Sigmoid colon (tissue), 3 donors: ENCODE results near the gene PAPPA.

Source experiments
- POLR2A ChIP-seq, 2 donors: fragments of 450-650 bp; IDR thresholded peaks; one replicate each; pipeline ENCODE4 v1.6.1; 2016; ENCODE audit warnings: antibody characterized with exemption in 2 of 2, mild to moderate bottlenecking in 2 of 2, moderate library complexity in 2 of 2
- TF ChIP-seq, protein P1 (sequence below), 4 experiments: fragments of 450-650 bp in 3 of 4; fragments of 200-600 bp in 1 of 4; IDR thresholded peaks; one replicate each; pipeline ENCODE4 v1.5.1; 2016 to 2019; ENCODE audit warnings: antibody characterized with exemption in 4 of 4, mild to moderate bottlenecking in 3 of 4, moderate library complexity in 2 of 4

GRCh38 chr9:116383936-116384335, 230.3 kb downstream of the PAPPA start:
- no peak for TF ChIP-seq POLR2A (IDR thresholded peaks at IDR 0.05)
- TF ChIP-seq, protein P1, sequence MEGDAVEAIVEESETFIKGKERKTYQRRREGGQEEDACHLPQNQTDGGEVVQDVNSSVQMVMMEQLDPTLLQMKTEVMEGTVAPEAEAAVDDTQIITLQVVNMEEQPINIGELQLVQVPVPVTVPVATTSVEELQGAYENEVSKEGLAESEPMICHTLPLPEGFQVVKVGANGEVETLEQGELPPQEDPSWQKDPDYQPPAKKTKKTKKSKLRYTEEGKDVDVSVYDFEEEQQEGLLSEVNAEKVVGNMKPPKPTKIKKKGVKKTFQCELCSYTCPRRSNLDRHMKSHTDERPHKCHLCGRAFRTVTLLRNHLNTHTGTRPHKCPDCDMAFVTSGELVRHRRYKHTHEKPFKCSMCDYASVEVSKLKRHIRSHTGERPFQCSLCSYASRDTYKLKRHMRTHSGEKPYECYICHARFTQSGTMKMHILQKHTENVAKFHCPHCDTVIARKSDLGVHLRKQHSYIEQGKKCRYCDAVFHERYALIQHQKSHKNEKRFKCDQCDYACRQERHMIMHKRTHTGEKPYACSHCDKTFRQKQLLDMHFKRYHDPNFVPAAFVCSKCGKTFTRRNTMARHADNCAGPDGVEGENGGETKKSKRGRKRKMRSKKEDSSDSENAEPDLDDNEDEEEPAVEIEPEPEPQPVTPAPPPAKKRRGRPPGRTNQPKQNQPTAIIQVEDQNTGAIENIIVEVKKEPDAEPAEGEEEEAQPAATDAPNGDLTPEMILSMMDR (IDR thresholded peaks at IDR 0.05), result no peak
